ENCODE data around the gene SLC29A1. TPM values are rescaled to one million over a fixed set of nuclear protein-coding genes. Genes with fewer than 3 reads are reported as not detected.

The SLC29A1 gene
- total and polyA plus RNA-seq, 9 of the 15 experiments (the other 6 are each of a cell fraction or from before 2014, with no cell fraction given): 18.9 to 170 (median 57.7) TPM

DNA sequence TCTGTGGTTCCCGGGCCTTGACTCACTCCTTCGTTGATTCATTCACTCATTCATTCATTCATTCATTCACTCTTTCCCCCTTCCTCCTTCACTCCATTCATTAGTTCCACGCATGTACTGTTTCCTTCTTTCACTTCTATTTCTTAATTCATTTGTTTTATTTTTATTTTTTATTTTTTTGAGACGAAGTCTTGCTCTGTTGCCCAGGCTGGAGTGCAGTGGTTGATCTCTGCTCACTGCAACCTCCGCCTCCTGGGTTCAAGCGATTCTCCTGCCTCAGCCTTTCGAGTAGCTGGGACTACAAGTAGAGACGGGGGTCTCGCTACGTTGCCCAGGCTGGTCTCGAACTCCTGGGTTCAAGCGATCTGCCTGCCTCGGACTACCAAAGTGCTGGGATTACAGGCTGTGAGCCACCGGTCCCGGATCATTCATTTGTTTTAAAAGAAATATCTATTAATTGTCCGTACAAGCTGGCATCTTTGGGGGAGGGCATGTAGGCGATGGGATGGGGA lies 42.4 kb downstream of the SLC29A1 start (continued):
- TF ChIP-seq, protein P1, sequence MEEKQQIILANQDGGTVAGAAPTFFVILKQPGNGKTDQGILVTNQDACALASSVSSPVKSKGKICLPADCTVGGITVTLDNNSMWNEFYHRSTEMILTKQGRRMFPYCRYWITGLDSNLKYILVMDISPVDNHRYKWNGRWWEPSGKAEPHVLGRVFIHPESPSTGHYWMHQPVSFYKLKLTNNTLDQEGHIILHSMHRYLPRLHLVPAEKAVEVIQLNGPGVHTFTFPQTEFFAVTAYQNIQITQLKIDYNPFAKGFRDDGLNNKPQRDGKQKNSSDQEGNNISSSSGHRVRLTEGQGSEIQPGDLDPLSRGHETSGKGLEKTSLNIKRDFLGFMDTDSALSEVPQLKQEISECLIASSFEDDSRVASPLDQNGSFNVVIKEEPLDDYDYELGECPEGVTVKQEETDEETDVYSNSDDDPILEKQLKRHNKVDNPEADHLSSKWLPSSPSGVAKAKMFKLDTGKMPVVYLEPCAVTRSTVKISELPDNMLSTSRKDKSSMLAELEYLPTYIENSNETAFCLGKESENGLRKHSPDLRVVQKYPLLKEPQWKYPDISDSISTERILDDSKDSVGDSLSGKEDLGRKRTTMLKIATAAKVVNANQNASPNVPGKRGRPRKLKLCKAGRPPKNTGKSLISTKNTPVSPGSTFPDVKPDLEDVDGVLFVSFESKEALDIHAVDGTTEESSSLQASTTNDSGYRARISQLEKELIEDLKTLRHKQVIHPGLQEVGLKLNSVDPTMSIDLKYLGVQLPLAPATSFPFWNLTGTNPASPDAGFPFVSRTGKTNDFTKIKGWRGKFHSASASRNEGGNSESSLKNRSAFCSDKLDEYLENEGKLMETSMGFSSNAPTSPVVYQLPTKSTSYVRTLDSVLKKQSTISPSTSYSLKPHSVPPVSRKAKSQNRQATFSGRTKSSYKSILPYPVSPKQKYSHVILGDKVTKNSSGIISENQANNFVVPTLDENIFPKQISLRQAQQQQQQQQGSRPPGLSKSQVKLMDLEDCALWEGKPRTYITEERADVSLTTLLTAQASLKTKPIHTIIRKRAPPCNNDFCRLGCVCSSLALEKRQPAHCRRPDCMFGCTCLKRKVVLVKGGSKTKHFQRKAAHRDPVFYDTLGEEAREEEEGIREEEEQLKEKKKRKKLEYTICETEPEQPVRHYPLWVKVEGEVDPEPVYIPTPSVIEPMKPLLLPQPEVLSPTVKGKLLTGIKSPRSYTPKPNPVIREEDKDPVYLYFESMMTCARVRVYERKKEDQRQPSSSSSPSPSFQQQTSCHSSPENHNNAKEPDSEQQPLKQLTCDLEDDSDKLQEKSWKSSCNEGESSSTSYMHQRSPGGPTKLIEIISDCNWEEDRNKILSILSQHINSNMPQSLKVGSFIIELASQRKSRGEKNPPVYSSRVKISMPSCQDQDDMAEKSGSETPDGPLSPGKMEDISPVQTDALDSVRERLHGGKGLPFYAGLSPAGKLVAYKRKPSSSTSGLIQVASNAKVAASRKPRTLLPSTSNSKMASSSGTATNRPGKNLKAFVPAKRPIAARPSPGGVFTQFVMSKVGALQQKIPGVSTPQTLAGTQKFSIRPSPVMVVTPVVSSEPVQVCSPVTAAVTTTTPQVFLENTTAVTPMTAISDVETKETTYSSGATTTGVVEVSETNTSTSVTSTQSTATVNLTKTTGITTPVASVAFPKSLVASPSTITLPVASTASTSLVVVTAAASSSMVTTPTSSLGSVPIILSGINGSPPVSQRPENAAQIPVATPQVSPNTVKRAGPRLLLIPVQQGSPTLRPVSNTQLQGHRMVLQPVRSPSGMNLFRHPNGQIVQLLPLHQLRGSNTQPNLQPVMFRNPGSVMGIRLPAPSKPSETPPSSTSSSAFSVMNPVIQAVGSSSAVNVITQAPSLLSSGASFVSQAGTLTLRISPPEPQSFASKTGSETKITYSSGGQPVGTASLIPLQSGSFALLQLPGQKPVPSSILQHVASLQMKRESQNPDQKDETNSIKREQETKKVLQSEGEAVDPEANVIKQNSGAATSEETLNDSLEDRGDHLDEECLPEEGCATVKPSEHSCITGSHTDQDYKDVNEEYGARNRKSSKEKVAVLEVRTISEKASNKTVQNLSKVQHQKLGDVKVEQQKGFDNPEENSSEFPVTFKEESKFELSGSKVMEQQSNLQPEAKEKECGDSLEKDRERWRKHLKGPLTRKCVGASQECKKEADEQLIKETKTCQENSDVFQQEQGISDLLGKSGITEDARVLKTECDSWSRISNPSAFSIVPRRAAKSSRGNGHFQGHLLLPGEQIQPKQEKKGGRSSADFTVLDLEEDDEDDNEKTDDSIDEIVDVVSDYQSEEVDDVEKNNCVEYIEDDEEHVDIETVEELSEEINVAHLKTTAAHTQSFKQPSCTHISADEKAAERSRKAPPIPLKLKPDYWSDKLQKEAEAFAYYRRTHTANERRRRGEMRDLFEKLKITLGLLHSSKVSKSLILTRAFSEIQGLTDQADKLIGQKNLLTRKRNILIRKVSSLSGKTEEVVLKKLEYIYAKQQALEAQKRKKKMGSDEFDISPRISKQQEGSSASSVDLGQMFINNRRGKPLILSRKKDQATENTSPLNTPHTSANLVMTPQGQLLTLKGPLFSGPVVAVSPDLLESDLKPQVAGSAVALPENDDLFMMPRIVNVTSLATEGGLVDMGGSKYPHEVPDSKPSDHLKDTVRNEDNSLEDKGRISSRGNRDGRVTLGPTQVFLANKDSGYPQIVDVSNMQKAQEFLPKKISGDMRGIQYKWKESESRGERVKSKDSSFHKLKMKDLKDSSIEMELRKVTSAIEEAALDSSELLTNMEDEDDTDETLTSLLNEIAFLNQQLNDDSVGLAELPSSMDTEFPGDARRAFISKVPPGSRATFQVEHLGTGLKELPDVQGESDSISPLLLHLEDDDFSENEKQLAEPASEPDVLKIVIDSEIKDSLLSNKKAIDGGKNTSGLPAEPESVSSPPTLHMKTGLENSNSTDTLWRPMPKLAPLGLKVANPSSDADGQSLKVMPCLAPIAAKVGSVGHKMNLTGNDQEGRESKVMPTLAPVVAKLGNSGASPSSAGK (IDR thresholded peaks at IDR 0.05): no peak
- TF ChIP-seq XRCC3 (IDR thresholded peaks at IDR 0.05) (no peak), JUND (IDR thresholded peaks at IDR 0.05; ENCODE audit: borderline replicate concordance, low read depth, low read length) (peak; percentile 59; the same call in 1 of the 2 replicates), JUND (tag; IDR thresholded peaks at IDR 0.05; ENCODE audit: borderline replicate concordance, low read depth, low read length) (no peak; the same call in 2 of the 3 replicates), ZNF431 (CRISPR knock-in tag; IDR thresholded peaks at IDR 0.05) (no peak), ZBTB9 (CRISPR knock-in tag; IDR thresholded peaks at IDR 0.05) (no peak), SMARCA5 (IDR thresholded peaks at IDR 0.05) (peak; percentile 83; the same call in 1 of the 2 replicates), BACH1 (tag; IDR thresholded peaks at IDR 0.05) (no peak), NKRF (IDR thresholded peaks at IDR 0.05; ENCODE audit: borderline replicate concordance) (peak; percentile 57; the same call in 1 of the 2 replicates), NBN (IDR thresholded peaks at IDR 0.05; ENCODE audit: low read depth) (peak; percentile 79; the same call in 1 of the 2 replicates), FOXJ2 (tag; IDR thresholded peaks at IDR 0.05) (no peak)
- TF ChIP-seq, protein P2, sequence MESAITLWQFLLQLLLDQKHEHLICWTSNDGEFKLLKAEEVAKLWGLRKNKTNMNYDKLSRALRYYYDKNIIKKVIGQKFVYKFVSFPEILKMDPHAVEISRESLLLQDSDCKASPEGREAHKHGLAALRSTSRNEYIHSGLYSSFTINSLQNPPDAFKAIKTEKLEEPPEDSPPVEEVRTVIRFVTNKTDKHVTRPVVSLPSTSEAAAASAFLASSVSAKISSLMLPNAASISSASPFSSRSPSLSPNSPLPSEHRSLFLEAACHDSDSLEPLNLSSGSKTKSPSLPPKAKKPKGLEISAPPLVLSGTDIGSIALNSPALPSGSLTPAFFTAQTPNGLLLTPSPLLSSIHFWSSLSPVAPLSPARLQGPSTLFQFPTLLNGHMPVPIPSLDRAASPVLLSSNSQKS (CRISPR knock-in tag; IDR thresholded peaks at IDR 0.05): no peak
